DMS53 treated with DMSO at 0.1 percent for 48 hours (cell line): ENCODE data around the gene PARD6G.

Source experiments
- DNase-seq: peaks from one replicate; lab custom pipeline; 2025; ENCODE audit not compliant: unreplicated experiment; lab: John Stamatoyannopoulos, UW

Gene PARD6G

GRCh38 chr18:80191264-80191663, 56.0 kb downstream of the PARD6G start:
- DNase-seq = no peak

GRCh38 chr18:80190311-80190710, 57.0 kb downstream of the PARD6G start:
- DNase-seq = no peak

GRCh38 chr18:80189531-80189865, 57.8 kb downstream of the PARD6G start:
- DNase-seq = no peak

GRCh38 chr18:80188643-80189530, 58.4 kb downstream of the PARD6G start:
- DNase-seq = no peak

GRCh38 chr18:80187956-80188642, 59.2 kb downstream of the PARD6G start:
- DNase-seq = no peak

GRCh38 chr18:80185545-80185944, 61.8 kb downstream of the PARD6G start:
- no peak for DNase-seq

- DNase-seq = no peak
Observed at GRCh38 chr18:80184243-80184772, 63.0 kb downstream of the PARD6G start.

GRCh38 chr18:80183273-80184050, 63.9 kb downstream of the PARD6G start:
- no peak for DNase-seq

GRCh38 chr18:80182855-80183254, 64.5 kb downstream of the PARD6G start:
- DNase-seq = no peak

- no peak for DNase-seq
Observed at GRCh38 chr18:80181642-80182461, 65.5 kb downstream of the PARD6G start.

- DNase-seq = no peak
Observed at GRCh38 chr18:80180778-80181564, 66.3 kb downstream of the PARD6G start.

- DNase-seq = peak; percentile 76
Observed at GRCh38 chr18:80179857-80180558, 67.3 kb downstream of the PARD6G start.

GRCh38 chr18:80178935-80179818, 68.1 kb downstream of the PARD6G start:
- no peak for DNase-seq

GRCh38 chr18:80177128-80177527, 70.2 kb downstream of the PARD6G start:
- no peak for DNase-seq

GRCh38 chr18:80176334-80177073, 70.8 kb downstream of the PARD6G start:
- DNase-seq = peak; percentile 39

- DNase-seq = no peak
Observed at GRCh38 chr18:80175451-80176204, 71.7 kb downstream of the PARD6G start.

- DNase-seq = no peak
Observed at GRCh38 chr18:80173060-80173459, 74.3 kb downstream of the PARD6G start.
